IMR-90 (cell line): Measurements from ENCODE around the gene ARVCF. TPM values are rescaled to one million over a fixed set of nuclear protein-coding genes. Genes with fewer than 3 reads are reported as not detected.

Experiments
- ATAC-seq: fragments of 200-7000 bp; cut with Tn5 transposase; 2 replicates; pipeline ENCODE4 v1.9.1; 2020; ENCODE audit warnings: low read depth, mild to moderate bottlenecking, moderate library complexity
- BruUV-seq: library from RNA; stranded (reverse); fragments of 400-500 nt; replicated peaks from 2 replicates; lab custom pipeline; 2021; lab: Mats Ljungman, UMichigan
- CTCF ChIA-PET: fragments of 300-600 bp; formaldehyde crosslinking; extraction: SDS; loops from one replicate; lab custom pipeline; 2021; ENCODE audit warnings: antibody characterized with exemption; lab: Yijun Ruan, JAX
- POLR2A ChIA-PET: fragments of 300-600 bp; sonication (Branson Sonifier 250); formaldehyde crosslinking; loops from one replicate; lab custom pipeline; 2022; ENCODE audit warnings: antibody characterized with exemption; ENCODE audit not compliant: unreplicated experiment; lab: Charles Lee
- DNase-seq: peaks from one replicate; pipeline ENCODE4 v3.0.0; 2013
- H2AFZ ChIP-seq: replicated peaks from 2 replicates; pipeline ENCODE3; 2013; ENCODE audit warnings: low read length, mild to moderate bottlenecking; ENCODE audit not compliant: poor library complexity
- H2AK5ac ChIP-seq: 2 replicates; pipeline ENCODE4 v1.6.1; 2013; ENCODE audit warnings: low read depth, low read length, inconsistent platforms
- H2AK9ac ChIP-seq: replicated peaks from 2 replicates; pipeline ENCODE3; 2013; ENCODE audit warnings: mild to moderate bottlenecking, low read depth, low read length, moderate library complexity; ENCODE audit not compliant: poor library complexity
- H2BK120ac ChIP-seq: 2 replicates; pipeline ENCODE4 v1.6.1; 2013; ENCODE audit warnings: low read depth, low read length, inconsistent platforms
- H2BK15ac ChIP-seq: 3 replicates; pipeline ENCODE4 v1.6.1; 2013; ENCODE audit warnings: low read depth, low read length, inconsistent platforms
- H2BK20ac ChIP-seq: 2 replicates; pipeline ENCODE4 v1.6.1; 2013; ENCODE audit warnings: low read depth, mild to moderate bottlenecking, inconsistent platforms, low read length, moderate library complexity
- H2BK5ac ChIP-seq: 2 replicates; pipeline ENCODE4 v1.6.1; 2013; ENCODE audit warnings: mild to moderate bottlenecking, low read depth, low read length, inconsistent platforms; ENCODE audit not compliant: poor library complexity, severe bottlenecking
- H3K14ac ChIP-seq: replicated peaks from 2 replicates; pipeline ENCODE4 v1.6.1; 2013; ENCODE audit warnings: low read depth, low read length, inconsistent platforms
- H3K18ac ChIP-seq: 2 replicates; pipeline ENCODE4 v1.6.1; 2013; ENCODE audit warnings: low read depth, low read length, control low read depth
- H3K23ac ChIP-seq: 2 replicates; pipeline ENCODE4 v1.6.1; 2013; ENCODE audit warnings: low read depth, low read length, inconsistent platforms
- H3K27ac ChIP-seq: 2 replicates; pipeline ENCODE4 v1.5.1; 2013; ENCODE audit warnings: mild to moderate bottlenecking, control low read depth, low read length; ENCODE audit not compliant: insufficient read depth
- H3K27me3 ChIP-seq: 2 replicates; pipeline ENCODE4 v1.6.1; 2013; ENCODE audit warnings: low read length; ENCODE audit not compliant: control insufficient read depth, insufficient read depth
- H3K36me3 ChIP-seq: 2 replicates; pipeline ENCODE4 v1.6.1; 2013; ENCODE audit warnings: low read length, mixed read lengths; ENCODE audit not compliant: control insufficient read depth, insufficient read depth
- H3K4ac ChIP-seq: 2 replicates; pipeline ENCODE4 v1.6.1; 2013; ENCODE audit warnings: low read depth, low read length, inconsistent platforms
- H3K4me1 ChIP-seq: 2 replicates; pipeline ENCODE4 v1.6.1; 2013; ENCODE audit warnings: low read length, mixed read lengths; ENCODE audit not compliant: control insufficient read depth, insufficient read depth
- H3K4me2 ChIP-seq: 2 replicates; pipeline ENCODE4 v1.6.1; 2013; ENCODE audit warnings: low read depth, mild to moderate bottlenecking, control low read depth, low read length, moderate library complexity
- H3K4me3 ChIP-seq: 2 replicates; pipeline ENCODE4 v1.5.1; 2013; ENCODE audit warnings: low read depth, mild to moderate bottlenecking, control low read depth, low read length, moderate library complexity; ENCODE audit not compliant: insufficient read depth
- H3K56ac ChIP-seq: 2 replicates; pipeline ENCODE4 v1.6.1; 2013; ENCODE audit warnings: low read length, inconsistent platforms; ENCODE audit not compliant: insufficient read depth; ENCODE audit errors: extremely low read depth
- H3K79me1 ChIP-seq, 2 experiments: 2 replicates each; pipeline ENCODE4 v1.6.1; 2013; ENCODE audit warnings: low read length in 2 of 2, inconsistent platforms in 1 of 2, low read depth in 1 of 2
- H3K9ac ChIP-seq: 2 replicates; pipeline ENCODE4 v1.6.1; 2013; ENCODE audit warnings: low read depth, low read length, control low read depth
- H3K9me1 ChIP-seq: 2 replicates; pipeline ENCODE4 v1.6.1; 2013; ENCODE audit warnings: low read length, inconsistent platforms; ENCODE audit not compliant: insufficient read depth
- H3K9me3 ChIP-seq: 2 replicates; pipeline ENCODE4 v1.6.1; 2013; ENCODE audit warnings: low read length; ENCODE audit not compliant: control insufficient read depth, insufficient read depth
- H4K20me1 ChIP-seq: 2 replicates; pipeline ENCODE4 v1.6.1; 2013; ENCODE audit warnings: low read length, inconsistent platforms; ENCODE audit not compliant: insufficient read depth
- H4K5ac ChIP-seq: 2 replicates; pipeline ENCODE4 v1.6.1; 2013; ENCODE audit warnings: mild to moderate bottlenecking, low read depth, low read length, control low read depth
- H4K8ac ChIP-seq, 2 experiments: 2 replicates each; pipeline ENCODE4 v1.6.1; 2013; ENCODE audit warnings: low read depth in 2 of 2, low read length in 2 of 2, control low read depth in 1 of 2, inconsistent platforms in 1 of 2
- H4K91ac ChIP-seq: 2 replicates; pipeline ENCODE4 v1.6.1; 2013; ENCODE audit warnings: low read depth, low read length, inconsistent platforms; ENCODE audit not compliant: insufficient read depth
- RAD21 ChIP-seq: IDR thresholded peaks from 2 replicates; pipeline ENCODE4 v1.6.1; 2012; ENCODE audit warnings: low read length, improper control_type of control experiment
- WGBS, 2 experiments: methylation state at CpG; one replicate each; pipeline versions ENCODE4 v1.1.5 to v1.1.7; 2013; ENCODE audit warnings: missing lambda C conversion rate in 2 of 2; ENCODE audit not compliant: insufficient read length in 1 of 2; ENCODE audit errors: extremely low coverage in 2 of 2; 5-methylcytosine and 5-hydroxymethylcytosine counted together
- dilution Hi-C: fragments of 300-500 bp; cut with HindIII; formaldehyde crosslinking; loops from one replicate; pipeline ENCODE4 v1.14.3; 2018; ENCODE audit warnings: low sequenced_read_pairs; ENCODE audit not compliant: unreplicated experiment
- in situ Hi-C: fragments of 300-500 bp; cut with MboI; formaldehyde crosslinking; loops from 3 replicates; pipeline ENCODE4 v1.14.3; 2019; ENCODE audit warnings: low sequenced_read_pairs, inconsistent platforms, mixed read lengths
- intact Hi-C: fragments of 100-400 bp; cut with micrococcal nuclease; formaldehyde crosslinking; loops from 2 replicates; pipeline ENCODE4 v1.10.0; 2022
- polyA plus RNA-seq, 3 experiments: library from polyadenylated mRNA; depleted of rRNA; stranded (reverse); fragments of >200 nt; gene quantifications; 2 replicates each; pipeline ENCODE4 v1.2.3, GENCODE V29; 2012; ENCODE audit warnings: low replicate concordance in 1 of 3
- total RNA-seq: library from RNA; depleted of rRNA; stranded (reverse); fragments of >200 nt; gene quantifications from 2 replicates; pipeline ENCODE4 v1.2.3, GENCODE V29; 2012

Gene ARVCF
- total and polyA plus RNA-seq, 2 of the 4 experiments (the other 2 are of a cell fraction), result 8.6 to 14.1 TPM

DNA sequence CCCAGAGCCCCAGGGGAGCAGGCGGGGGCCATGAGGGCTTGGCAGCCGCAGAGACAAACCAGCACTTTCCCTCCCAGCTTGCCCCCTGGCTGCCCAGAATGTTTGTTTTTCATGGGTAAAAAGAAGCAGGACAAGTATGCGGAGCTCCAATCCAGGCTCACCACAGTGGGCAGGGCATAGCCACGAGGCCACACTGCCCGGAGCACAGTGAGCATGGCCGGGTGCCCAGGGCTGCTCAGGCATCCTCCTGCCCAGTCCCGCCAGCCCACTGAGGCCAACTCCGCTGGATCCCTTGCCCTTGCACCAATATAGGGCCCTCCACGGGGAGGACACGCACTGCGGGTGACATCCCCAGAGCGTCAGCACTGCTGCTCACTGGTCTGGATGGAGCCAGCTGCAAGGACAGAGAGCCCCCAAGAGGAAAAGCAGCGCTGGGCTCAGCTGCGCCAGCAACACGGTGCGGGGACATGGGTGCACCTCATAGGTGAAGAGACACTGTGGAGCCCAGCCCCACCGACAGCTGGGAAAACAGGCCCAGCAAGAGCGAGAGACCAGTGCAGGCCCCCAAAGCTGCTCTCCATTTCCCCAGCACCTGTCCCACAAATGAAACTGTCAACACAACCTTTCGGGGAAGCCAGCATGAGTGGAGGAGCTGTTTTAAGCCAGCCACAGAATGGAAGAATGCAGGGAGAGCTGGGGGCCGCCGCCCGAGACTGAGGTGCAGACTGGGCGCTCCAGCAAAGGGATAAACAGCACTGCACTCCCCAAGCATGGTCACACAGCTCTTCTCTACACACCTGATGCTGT lies 24.8 kb downstream of the ARVCF start:
- no peak overlapping the region for H4K8ac ChIP-seq
- no peak overlapping the region for H3K9ac ChIP-seq
- no peak overlapping the region for H3K4ac ChIP-seq
- H2AFZ ChIP-seq, result peak overlapping the region; percentile 16
- H3K4me2 ChIP-seq, result no peak overlapping the region
- no peaks in the 10 kb centered on the region for H3K36me3 ChIP-seq
- intact Hi-C loops, result no loop called here
- H2BK5ac ChIP-seq, result no peak overlapping the region
- H4K91ac ChIP-seq, result no peak overlapping the region
- CTCF ChIA-PET, result interaction anchor here (0.5 to 1.1 kb wide), 2 partner anchors 30 to 253 kb away, joined by 3 read pairs; no protein-coding TSS in a partner anchor
- no peak overlapping the region for H3K14ac ChIP-seq
- no peak for DNase-seq
- H2AK5ac ChIP-seq, result no peak overlapping the region
- 0 out of 2 replicates have a peak, but pooled peaks cover 7% of the 10 kb centered on the region for H3K9me1 ChIP-seq
- H2BK15ac ChIP-seq, result no peak overlapping the region
- peak; percentile 15 for ATAC-seq
- no peak overlapping the region for H3K4me3 ChIP-seq
- no peak overlapping the region for H3K18ac ChIP-seq
- no peaks in the 10 kb centered on the region for H3K27me3 ChIP-seq
- H3K27ac ChIP-seq, result no peak overlapping the region
- POLR2A ChIA-PET, result no interaction called here
- H3K4me1 ChIP-seq, result peaks cover 16% of the 10 kb centered on the region
- no peak overlapping the region for H3K23ac ChIP-seq
- no peak overlapping the region for H2BK120ac ChIP-seq
- H2BK20ac ChIP-seq, result no peak overlapping the region
- peak overlapping the region; percentile 81 for H2AK9ac ChIP-seq
- no peak overlapping the region for H3K56ac ChIP-seq
- WGBS, 2 experiments, result 73% methylated on average over 10 of the region's 23 CpGs; no CpG with 5 or more reads in 1 of the 2 experiments
- no peak for TF ChIP-seq RAD21
- no peaks in the 10 kb centered on the region for H3K9me3 ChIP-seq
- H3K79me1 ChIP-seq, result no peaks in the 10 kb centered on the region
- peaks cover 2% of the 10 kb centered on the region; the same call in 1 of the 2 replicates for H4K20me1 ChIP-seq
- dilution Hi-C loops, result no loop called here
- BruUV-seq, result no TSS peak
- in situ Hi-C loops, result no loop called here
- no peak overlapping the region for H4K5ac ChIP-seq
